GM18526 (cell line): ENCODE data around the gene POLR3A.

Source experiments
- POLR2A ChIP-seq: IDR thresholded peaks from 3 replicates; pipeline ENCODE4 v1.6.1; 2011; ENCODE audit not compliant: insufficient read length; ENCODE audit errors: extremely low read depth

Gene POLR3A

DNA sequence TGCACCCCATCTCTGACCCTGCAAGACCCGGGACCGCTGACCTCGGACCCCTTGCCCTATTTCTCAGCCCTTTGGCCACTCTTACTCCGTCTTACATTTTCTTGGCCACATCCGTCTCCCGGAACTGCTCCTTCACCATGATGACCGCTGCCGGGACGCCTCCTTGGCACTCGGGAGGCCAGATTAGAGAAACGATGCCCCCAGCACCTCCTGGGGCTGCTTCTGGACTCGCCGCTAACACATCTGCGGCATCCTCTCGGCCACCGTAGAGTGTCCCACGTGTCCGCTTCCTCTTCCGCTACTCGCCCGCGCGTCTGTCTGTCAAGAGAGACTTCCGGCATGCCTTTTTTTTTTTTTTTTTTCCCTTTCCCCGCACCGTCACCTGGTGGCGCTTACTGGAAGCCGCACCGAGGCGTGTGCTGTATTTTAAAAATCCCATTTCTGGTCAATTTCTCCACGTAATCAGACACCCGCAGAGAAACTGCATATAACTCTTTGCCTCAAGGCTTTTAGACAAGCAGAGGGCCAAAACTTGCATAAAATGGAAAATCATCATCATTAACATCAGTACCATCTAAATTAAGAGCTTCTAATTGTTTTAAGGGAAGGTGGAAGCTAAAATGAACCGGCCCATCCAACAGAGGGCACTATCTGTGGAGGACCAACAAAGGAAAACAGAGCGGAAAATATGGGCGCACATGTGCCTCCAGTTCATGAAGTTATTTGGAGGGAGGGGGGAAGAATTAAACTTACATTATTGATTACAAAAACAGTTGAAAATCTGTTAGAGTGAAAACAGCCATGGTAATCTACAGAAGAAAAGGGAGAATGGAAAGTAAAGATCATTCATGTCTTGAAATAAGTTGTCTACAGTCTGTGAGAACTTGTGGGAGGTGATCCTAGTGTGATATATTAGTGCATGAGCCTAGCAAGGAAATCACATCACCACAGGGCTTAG lies at the start of gene POLR3A:
Gene POLR3A (minus strand): TSS at position 247 of the 958 bp plus-strand sequence. CDS start 108 bp downstream, at position 139.
- peak; percentile 86 for TF ChIP-seq POLR2A

DNA sequence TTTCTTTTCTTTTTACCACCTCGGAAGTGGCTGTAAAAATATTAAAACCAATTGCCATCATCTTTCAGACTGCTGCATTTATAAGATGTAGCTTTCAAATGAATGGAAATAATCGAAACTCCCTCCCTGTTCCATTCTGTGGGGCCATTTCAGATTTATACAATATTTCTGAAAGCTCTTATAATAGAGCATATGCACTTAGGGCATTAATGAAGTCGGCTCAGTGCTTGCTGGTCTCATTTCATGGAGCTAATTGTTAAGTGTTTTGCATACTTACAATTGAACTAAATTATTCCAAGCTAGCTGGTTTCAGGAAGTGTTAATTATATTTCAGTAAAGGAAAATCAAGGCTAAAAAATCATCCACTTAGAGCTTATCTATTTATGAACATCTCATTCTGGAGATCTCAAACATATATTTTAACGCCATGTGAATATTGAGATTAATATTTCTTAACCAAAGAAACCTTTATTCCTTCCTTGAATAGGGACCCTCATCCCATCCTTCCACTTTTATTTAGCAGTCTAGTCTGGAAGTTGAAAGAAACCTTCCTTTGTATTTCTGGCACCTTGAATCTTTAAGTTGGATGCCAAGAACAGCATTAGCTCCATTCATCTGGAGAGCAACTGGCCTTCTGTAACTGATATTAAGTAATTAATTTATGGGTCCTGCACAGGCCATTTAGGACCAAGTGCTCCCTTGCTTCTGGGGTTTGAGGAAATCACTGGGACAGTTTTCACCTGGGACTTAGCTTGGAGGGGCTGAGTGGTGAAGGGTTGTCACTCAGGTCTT lies 49.4 kb upstream of the POLR3A start:
- TF ChIP-seq POLR2A, result no peak

DNA sequence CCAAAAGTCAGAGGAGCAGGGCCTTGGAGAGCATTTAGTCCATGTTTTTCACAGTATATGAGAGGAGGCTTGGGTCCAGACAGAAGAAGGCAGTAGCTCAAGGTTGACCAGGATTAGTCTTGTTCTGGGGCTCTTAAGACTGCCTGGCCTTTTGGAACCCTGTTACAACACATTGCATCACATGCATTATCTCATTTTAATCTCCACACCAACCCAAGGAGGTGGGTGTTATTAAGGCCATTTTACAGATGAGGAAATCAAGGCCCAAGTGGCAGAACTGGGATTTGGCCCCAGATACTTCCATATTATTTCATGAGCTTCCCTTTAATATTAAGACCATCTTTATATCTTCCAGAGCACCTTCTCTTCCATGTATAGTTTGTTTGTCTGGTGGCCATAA lies 43.2 kb upstream of the POLR3A start:
- TF ChIP-seq POLR2A, result no peak

DNA sequence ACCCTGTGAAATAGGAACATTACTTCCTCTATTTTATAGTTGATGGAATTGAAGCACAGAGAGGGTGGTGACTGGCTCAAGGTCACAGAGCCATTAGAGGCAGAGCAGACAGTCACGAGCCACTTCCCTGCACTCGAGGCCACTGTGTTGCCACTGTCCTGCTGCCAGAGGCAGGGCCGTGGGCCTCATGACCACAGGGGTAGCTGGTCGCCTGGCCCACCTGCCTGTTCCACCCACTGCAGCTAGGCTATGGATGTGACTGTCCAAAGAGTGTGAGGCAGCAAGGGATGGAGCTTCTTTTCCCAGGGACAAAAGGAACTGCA lies 42.5 kb upstream of the POLR3A start:
- no peak for TF ChIP-seq POLR2A

DNA sequence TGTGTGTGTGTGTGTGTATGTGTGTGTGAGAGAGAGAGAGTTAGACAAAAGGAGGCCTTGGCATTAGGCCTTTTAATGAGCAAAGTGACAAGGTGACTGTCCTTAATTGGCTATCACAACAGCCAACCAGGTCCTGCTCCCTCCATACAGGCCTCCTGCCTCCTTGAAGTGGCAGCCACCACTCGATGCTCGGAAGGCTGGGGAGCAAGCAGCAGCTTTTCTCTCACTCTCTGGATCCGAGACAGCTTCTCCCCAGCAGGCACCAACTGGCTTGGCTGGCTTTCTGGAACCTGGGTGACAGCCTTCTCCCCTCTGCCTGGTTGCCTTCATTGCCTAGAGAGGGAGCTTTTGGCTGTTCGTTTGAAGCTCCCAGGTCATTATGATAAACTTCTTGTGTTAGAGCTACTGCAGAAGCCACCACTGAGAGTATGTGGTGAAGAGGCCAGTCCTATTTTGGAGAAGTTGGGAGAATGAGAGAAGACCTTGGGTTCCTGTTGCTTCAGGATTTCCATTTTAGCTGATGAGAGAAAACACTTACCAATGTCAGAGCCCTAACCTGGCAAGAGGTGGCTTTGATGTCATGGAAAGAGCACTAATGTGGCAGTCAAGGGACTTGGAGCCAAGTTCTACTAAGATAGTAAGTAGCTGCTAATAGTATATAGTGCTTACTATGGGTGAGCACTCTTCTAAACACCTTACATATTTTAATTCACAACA lies 42.0 kb upstream of the POLR3A start:
- no peak for TF ChIP-seq POLR2A

DNA sequence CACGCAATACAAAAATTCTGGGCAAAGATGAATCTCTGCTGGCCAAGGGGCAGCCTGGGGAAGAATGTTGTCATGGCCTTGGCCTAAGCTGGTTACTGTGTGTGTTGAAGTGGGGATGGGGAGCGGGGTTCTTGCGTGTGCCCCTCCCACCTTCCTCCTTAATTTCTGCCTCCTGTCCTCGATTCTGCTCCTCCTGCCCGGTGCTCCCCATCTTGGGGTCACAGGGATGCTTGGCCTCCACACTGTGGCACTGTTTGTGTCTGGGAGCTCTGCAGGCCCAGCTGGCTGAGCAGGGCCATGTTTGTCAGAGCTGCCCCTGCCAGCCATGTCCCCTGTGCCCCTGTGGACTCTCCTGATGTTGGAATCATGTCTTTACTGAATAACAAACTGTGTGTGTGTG lies 41.4 kb upstream of the POLR3A start:
- TF ChIP-seq POLR2A, result no peak

DNA sequence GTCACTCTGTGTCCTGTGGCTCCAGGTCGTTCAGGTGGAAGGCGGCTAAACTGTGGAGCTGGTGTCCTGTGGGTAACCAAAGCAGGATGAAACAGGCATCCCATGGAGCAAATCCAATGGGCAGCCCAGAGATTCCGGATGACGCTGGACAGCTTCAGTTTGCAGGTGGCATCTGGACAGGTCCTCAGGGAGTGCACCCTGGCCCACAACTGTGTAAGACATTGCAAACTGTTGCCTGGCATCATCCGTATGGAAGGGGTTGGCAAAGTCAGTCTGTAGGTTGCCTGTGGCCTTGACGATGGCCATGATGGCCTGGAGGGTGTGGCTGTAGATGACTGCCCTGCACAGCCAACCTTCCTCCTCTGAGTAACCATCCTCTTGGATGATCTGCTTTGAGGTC lies 39.8 kb upstream of the POLR3A start:
- no peak for TF ChIP-seq POLR2A

DNA sequence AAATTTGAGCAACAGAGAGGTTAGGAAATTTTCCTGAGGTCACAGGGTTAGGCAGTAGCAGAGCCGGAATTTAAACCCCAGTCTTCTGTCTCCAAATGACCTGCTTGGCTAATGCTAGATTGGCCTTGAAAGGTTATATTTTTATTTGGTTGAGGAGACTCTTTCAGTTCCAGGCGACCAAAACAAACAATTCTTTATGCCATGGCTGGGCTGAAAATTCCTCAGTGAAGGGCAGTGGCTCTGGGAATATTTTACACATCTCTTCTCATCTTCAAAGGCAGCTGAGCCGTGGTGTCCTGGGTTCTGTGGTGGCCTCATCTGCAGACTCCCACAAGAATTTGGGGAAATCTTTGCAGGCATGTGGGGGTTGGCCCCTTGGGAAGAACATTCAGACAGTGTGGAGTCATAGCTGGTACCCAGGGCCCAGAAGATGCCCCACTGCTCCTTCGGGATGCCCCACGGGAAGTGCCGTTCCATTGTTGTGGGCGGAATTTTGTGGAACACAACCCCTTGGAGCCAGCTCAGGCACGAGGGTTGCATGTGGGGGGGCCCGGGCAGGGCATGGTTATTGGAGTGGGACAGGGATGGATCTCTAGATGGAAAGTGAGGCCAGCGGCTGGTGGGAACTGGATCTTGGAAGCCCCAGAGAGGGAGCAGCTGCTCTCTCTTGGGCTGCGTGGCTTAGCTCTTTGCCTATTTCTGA lies 37.6 kb upstream of the POLR3A start:
- TF ChIP-seq POLR2A, result no peak

DNA sequence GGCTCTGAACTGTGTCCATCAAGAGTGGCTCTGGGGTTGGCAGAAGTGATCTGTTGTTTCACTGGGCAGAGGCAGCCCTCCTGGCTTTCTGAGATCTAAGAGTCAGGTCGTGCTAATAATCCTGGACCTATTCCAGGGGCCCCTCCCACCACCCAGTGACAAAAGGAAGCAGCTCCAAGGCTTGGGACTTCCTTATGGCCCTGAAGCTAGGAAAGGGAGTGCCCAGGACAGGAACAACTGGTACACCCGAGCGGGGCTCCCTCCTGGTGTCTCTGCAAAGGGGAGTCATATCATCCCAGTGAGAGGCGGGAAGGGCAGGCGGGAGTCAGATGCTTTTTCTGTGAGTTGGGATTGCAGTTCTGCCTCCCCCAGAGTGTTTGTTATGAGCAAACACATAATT lies 36.7 kb upstream of the POLR3A start:
- no peak for TF ChIP-seq POLR2A

DNA sequence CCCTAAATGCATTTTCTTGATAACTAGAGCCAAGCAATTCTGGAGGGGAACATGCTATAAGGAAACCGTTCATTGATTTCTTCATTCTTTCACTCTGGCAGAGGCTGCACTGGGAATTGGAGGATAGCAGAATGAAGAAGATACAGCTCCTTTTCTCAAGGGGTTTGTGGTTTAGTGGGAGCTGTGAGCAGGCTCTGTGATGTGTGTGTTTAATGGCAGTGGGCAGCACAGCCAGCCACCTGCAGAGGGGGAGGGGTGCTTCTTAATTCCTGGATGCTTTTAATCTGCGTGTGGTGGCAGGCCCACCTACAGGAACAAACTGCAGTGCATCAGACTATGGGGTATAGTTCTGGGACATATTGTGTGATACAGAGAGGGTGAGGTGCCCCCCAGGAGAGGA lies 36.3 kb upstream of the POLR3A start:
- TF ChIP-seq POLR2A, result no peak

DNA sequence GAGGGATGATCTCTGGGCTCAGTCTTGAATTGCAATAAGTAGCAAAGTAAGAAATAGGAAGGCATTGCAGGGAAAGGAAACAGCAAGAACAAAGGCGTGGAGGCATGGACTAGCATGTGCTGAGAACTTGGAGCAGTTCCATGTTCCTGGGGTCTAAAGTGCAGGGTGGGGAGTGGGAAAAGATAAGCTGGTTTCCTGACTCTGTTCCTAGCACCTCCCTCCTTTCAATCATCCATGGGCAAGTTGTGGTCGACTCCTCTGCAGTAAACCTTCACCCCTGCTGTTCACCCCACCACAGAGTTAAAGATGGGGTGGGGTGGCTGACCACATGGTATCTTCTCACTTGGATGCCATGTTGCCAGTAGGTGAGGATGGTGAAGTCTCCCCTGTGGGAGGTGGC lies 33.9 kb upstream of the POLR3A start:
- no peak for TF ChIP-seq POLR2A

DNA sequence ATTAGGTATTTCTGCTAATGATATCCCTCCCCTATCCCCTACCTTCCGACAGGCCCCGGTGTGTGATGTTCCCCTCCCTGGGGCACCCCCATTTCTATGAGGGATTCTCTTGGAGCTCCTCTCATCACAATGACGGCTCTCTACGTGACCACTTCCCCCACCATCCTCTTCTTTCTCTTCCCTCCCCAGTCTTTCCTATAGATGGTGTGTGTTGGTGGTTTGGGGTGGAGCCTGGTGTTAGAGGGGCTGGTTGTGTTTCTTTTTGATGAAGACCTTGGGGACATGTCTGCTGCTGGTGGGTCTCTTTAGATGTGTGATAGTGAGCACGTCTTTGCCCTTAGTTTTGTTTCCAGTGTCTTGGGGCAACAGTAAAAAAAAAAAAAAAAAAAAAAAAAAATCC lies 33.0 kb upstream of the POLR3A start:
- no peak for TF ChIP-seq POLR2A

DNA sequence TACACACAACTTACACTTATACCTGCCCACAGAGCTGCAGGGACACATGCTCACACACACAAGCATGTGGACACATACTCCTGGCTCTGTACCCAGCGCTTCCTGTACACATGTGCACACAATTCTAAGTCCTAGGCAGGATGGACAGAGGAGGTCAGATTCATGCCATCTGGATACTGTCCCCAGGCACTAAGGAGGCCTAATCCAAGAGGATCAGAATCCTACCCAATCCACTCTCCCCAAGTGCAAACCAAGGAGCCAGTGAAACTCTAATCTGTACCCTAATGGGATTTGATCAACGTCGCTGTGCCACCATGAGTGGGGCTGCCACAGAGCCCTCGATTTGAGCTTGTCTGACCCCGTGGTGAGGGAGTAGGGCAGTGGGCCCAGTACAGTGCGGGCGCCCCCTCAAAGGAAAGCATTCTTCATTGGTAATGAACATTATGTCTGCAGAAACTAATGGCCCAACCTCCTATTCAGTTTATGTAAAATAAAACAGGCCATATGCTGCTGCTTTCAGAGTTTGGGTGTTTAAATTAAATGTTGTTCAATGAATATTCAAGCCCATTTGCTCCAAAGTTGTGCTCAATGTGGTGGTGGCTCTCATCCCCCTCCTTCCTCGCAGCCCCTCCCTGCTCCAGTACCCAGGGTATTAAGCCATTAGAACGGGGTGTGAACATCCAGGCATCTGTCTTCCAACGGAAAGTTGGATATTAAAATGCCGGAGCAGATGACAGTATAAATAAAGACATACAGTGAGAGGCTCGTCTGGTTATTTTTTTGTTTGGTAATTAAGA lies 30.8 kb upstream of the POLR3A start:
- no peak for TF ChIP-seq POLR2A

DNA sequence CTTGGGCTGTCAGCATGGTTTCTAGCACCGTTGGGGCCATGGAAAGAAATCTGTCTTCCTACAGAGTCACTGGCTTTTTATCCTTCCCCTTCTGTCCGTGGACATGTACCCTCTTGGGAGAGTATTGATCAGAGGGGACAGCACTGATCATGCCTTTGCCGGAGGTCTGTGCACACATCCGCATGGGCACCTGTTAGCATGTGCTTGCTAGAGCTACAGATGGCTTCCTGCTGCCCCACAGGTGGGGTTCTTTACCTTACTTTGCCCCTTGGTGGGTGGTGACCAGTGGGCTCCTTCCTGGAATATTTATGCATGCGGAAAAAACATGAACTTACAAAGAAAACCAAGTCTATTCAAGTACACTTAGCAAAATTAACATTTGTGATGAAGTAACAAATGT lies 29.2 kb upstream of the POLR3A start:
- no peak for TF ChIP-seq POLR2A
